ENCODE results near the gene MYO1G. TPM values are rescaled to one million over a fixed set of nuclear protein-coding genes. Genes with fewer than 3 reads are reported as not detected.

The MYO1G gene
- total RNA-seq, 1 experiment from 2014 or later: 0.41 TPM

DNA sequence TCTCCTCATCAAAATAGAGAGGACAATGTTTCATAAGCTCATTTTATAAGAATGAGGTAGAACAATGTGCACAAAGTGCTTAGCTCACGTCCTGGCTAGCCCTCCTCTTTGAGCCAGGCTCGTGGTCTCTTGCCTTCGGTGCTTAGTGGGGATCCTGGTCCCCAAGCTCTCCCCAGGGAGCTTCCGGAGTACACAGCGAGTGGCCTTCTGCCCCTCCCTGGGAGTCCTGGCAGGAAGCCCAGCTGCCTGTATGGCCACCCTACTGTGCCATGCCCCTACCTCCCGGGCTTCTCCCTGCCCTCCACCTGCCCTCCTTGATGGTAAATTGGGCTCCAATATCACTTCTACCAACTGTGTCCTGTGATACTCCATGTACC lies 868 bp downstream of the MYO1G start:
- Histone ChIP-seq H3K4me3 (ENCODE audit: low read depth in 2 of 2, low read length in 2 of 2) (no peak overlapping the region), H3K27ac (ENCODE audit: low read length) (no peak overlapping the region), H3K27me3 (ENCODE audit: control insufficient read depth, insufficient read depth, low read length) (no peaks in the 10 kb centered on the region), H3K36me3 (ENCODE audit: control insufficient read depth, insufficient read depth, low read length) (peaks cover 4% of the 10 kb centered on the region; the same call in 1 of the 2 replicates), H3K4me1 (ENCODE audit: control insufficient read depth, insufficient read depth, low read length) (peaks cover 8% of the 10 kb centered on the region), H3K9me3 (ENCODE audit: control insufficient read depth, insufficient read depth, low read depth, low read length) (no peaks in the 10 kb centered on the region)
- no peak for DNase-seq (ENCODE audit: low read depth, low spot score)
- intact Hi-C loops (cut with micrococcal nuclease; ENCODE audit: unreplicated experiment): no loop called here
- TF ChIP-seq, protein P1, sequence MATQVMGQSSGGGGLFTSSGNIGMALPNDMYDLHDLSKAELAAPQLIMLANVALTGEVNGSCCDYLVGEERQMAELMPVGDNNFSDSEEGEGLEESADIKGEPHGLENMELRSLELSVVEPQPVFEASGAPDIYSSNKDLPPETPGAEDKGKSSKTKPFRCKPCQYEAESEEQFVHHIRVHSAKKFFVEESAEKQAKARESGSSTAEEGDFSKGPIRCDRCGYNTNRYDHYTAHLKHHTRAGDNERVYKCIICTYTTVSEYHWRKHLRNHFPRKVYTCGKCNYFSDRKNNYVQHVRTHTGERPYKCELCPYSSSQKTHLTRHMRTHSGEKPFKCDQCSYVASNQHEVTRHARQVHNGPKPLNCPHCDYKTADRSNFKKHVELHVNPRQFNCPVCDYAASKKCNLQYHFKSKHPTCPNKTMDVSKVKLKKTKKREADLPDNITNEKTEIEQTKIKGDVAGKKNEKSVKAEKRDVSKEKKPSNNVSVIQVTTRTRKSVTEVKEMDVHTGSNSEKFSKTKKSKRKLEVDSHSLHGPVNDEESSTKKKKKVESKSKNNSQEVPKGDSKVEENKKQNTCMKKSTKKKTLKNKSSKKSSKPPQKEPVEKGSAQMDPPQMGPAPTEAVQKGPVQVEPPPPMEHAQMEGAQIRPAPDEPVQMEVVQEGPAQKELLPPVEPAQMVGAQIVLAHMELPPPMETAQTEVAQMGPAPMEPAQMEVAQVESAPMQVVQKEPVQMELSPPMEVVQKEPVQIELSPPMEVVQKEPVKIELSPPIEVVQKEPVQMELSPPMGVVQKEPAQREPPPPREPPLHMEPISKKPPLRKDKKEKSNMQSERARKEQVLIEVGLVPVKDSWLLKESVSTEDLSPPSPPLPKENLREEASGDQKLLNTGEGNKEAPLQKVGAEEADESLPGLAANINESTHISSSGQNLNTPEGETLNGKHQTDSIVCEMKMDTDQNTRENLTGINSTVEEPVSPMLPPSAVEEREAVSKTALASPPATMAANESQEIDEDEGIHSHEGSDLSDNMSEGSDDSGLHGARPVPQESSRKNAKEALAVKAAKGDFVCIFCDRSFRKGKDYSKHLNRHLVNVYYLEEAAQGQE (IDR thresholded peaks at IDR 0.05; ENCODE audit: insufficient read depth in 1 of 2, low read depth in 2 of 2, low read length in 1 of 2): no peak
- TF ChIP-seq TCF7L2 (IDR thresholded peaks at IDR 0.05; ENCODE audit: low read depth, low read length): no peak
- TF ChIP-seq, protein P2, sequence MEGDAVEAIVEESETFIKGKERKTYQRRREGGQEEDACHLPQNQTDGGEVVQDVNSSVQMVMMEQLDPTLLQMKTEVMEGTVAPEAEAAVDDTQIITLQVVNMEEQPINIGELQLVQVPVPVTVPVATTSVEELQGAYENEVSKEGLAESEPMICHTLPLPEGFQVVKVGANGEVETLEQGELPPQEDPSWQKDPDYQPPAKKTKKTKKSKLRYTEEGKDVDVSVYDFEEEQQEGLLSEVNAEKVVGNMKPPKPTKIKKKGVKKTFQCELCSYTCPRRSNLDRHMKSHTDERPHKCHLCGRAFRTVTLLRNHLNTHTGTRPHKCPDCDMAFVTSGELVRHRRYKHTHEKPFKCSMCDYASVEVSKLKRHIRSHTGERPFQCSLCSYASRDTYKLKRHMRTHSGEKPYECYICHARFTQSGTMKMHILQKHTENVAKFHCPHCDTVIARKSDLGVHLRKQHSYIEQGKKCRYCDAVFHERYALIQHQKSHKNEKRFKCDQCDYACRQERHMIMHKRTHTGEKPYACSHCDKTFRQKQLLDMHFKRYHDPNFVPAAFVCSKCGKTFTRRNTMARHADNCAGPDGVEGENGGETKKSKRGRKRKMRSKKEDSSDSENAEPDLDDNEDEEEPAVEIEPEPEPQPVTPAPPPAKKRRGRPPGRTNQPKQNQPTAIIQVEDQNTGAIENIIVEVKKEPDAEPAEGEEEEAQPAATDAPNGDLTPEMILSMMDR (IDR thresholded peaks at IDR 0.05): no peak
- TF ChIP-seq POLR2AphosphoS5 (IDR thresholded peaks at IDR 0.05; ENCODE audit: low read depth, low read length): no peak
- TF ChIP-seq SIN3A (IDR thresholded peaks at IDR 0.05; ENCODE audit: borderline replicate concordance, insufficient read depth, low read depth, low read length): no peak
- ChIA-PET POLR2A (interaction anchor here (0.7 kb wide), 1 partner anchor 44 kb away, joined by 3 read pairs; no protein-coding TSS in a partner anchor), CTCF (no interaction called here)
- BruUV-seq (replicated peaks): no TSS peak
- in situ Hi-C loops (cut with HindIII; ENCODE audit: low pct_unique_long_range_greater_than_20kb, low sequenced_read_pairs): no loop called here
- ATAC-seq: no peak

DNA sequence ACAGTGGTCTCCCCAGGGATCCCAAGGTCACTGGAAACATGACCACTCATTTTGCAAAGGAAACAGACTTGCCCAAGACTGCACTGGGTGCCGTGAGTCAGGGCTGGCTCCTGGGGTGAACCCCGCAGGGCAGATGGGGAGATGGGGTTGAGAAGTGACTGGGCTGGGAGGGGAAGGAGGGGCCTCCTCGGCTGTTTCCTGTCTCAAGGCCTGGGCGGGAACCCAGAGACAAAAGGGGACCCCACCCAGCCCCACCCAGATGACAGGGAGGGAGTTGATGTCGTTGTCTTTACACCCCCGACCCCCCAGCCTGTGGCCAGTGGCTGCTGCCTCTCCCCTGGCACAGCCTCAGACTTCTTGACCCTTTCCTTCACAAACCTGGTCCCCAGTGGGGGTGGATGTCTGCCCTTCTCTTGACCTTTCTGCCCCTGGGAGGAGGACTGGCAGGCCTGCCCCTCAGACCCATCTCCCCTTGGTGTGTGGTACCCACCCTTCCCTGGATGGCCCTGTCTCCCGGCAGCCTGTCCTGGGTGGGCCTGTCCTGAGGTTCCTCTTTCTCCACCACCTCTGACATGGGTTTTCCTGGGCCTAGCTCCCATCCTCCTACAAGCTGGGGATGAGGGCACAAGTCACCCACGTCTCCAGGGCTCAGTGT lies 1.4 kb downstream of the MYO1G start:
- in situ Hi-C loops (cut with HindIII; ENCODE audit: low pct_unique_long_range_greater_than_20kb, low sequenced_read_pairs): no loop called here
- ChIA-PET CTCF (no interaction called here), POLR2A (interaction anchor here (0.7 kb wide), 1 partner anchor 45 kb away, joined by 3 read pairs; no protein-coding TSS in a partner anchor)
- intact Hi-C loops (cut with micrococcal nuclease; ENCODE audit: unreplicated experiment): no loop called here
- Histone ChIP-seq H3K4me1 (ENCODE audit: control insufficient read depth, insufficient read depth, low read length) (peaks cover 8% of the 10 kb centered on the region), H3K36me3 (ENCODE audit: control insufficient read depth, insufficient read depth, low read length) (no peaks in the 10 kb centered on the region), H3K27ac (ENCODE audit: low read length) (no peak overlapping the region), H3K9me3 (ENCODE audit: control insufficient read depth, insufficient read depth, low read depth, low read length) (no peaks in the 10 kb centered on the region), H3K4me3 (ENCODE audit: low read depth in 2 of 2, low read length in 2 of 2) (no peak overlapping the region), H3K27me3 (ENCODE audit: control insufficient read depth, insufficient read depth, low read length) (no peaks in the 10 kb centered on the region)
- TF ChIP-seq SIN3A (IDR thresholded peaks at IDR 0.05; ENCODE audit: borderline replicate concordance, insufficient read depth, low read depth, low read length) (no peak), TCF7L2 (IDR thresholded peaks at IDR 0.05; ENCODE audit: low read depth, low read length) (no peak), POLR2AphosphoS5 (IDR thresholded peaks at IDR 0.05; ENCODE audit: low read depth, low read length) (no peak)
- TF ChIP-seq, protein P2 (IDR thresholded peaks at IDR 0.05): no peak
- TF ChIP-seq, protein P1 (IDR thresholded peaks at IDR 0.05; ENCODE audit: insufficient read depth in 1 of 2, low read depth in 2 of 2, low read length in 1 of 2): no peak
- DNase-seq (ENCODE audit: low read depth, low spot score) (no peak), ATAC-seq (no peak)
- no TSS peak for BruUV-seq (replicated peaks)
